ENCODE measurements around the gene CPNE2.

Gene CPNE2

DNA sequence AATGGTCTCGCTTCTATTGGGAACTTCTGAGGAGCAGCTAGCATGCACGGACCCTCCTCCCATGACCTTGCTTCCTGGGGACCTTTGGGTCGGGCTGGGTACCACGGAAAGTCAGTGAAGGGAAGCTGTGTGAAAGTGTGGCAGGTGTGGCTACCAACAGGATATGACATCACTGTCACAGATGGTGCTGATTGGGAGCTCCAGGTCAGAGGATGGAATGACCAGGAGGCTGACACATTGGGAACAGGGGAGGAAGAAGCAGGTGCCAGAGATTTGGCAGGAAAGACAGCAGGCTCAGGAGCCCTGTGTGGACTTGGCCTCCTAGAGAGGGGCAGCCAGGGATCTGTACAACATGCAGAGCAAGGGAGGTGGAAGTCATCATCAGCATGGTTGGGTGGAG lies 34.0 kb downstream of the CPNE2 start:
- H3K9me2 ChIP-seq (ENCODE audit: low read depth, low read length) = no peaks in the 10 kb centered on the region
- H3F3A ChIP-seq (ENCODE audit: insufficient read depth, low read length) = no peaks in the 10 kb centered on the region
- no peaks in the 10 kb centered on the region for H4K20me1 ChIP-seq (ENCODE audit: insufficient read depth, low read length)
- no peak overlapping the region for H3K4me2 ChIP-seq (ENCODE audit: low read length)
- no peaks in the 10 kb centered on the region for H3K79me2 ChIP-seq (ENCODE audit: insufficient read depth, low read length)
- no peak overlapping the region for H3K4me3 ChIP-seq (ENCODE audit: low read depth, low read length, poor library complexity, severe bottlenecking)
- no peak overlapping the region for H3K9ac ChIP-seq (ENCODE audit: low read length)
- H3K36me3 ChIP-seq (ENCODE audit: insufficient read depth, low read length) = no peaks in the 10 kb centered on the region
- no peak overlapping the region for H3K27ac ChIP-seq (ENCODE audit: low read depth, low read length, poor library complexity, severe bottlenecking)
- no peaks in the 10 kb centered on the region for H3K4me1 ChIP-seq (ENCODE audit: insufficient read depth, low read length, severe bottlenecking)
- TF ChIP-seq EZH2 (IDR thresholded peaks at IDR 0.05; ENCODE audit: borderline replicate concordance, low read length) = no peak
- TF ChIP-seq, protein P1, sequence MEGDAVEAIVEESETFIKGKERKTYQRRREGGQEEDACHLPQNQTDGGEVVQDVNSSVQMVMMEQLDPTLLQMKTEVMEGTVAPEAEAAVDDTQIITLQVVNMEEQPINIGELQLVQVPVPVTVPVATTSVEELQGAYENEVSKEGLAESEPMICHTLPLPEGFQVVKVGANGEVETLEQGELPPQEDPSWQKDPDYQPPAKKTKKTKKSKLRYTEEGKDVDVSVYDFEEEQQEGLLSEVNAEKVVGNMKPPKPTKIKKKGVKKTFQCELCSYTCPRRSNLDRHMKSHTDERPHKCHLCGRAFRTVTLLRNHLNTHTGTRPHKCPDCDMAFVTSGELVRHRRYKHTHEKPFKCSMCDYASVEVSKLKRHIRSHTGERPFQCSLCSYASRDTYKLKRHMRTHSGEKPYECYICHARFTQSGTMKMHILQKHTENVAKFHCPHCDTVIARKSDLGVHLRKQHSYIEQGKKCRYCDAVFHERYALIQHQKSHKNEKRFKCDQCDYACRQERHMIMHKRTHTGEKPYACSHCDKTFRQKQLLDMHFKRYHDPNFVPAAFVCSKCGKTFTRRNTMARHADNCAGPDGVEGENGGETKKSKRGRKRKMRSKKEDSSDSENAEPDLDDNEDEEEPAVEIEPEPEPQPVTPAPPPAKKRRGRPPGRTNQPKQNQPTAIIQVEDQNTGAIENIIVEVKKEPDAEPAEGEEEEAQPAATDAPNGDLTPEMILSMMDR (IDR thresholded peaks at IDR 0.05; ENCODE audit: low read length) = no peak
- no peak overlapping the region for H2AFZ ChIP-seq (ENCODE audit: low read length)
- no peaks in the 10 kb centered on the region for H3K9me3 ChIP-seq (ENCODE audit: low read length)
- no peaks in the 10 kb centered on the region for H3K27me3 ChIP-seq (ENCODE audit: insufficient read depth, low read length)

DNA sequence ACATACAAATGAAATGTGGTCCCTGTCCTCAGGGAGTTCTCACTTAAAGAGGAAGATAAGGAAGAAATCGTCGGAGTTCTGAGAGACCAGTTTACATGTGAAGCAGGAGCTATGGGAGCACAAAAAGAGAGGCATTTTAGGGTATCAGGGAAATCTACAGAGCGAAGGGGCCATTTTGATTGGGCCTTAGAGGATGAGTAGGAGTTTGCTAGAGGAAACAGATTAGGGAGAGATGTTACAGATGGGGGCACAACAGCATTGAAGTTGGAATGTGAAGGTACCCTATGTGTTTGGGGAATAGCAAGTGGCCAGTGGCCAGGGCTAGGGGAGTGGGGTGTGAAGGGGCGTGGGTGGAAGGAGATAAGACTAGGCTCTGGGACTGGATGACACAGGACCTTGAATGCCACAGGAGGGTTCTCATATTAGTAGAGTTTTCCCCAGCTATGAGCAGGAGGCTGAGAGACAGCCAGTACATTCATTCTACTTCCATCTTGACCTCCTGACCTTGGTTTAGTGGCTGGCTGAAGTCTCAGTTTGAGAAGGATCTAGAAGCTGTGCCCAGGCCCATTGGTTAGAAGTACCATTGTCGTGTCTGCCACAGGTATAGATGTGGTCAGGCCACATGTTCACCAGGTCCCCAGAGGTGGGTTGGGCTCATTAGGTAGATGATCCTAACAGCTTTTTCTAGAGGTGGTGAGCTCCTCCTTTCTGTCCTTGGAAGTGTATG lies 34.8 kb downstream of the CPNE2 start:
- TF ChIP-seq, protein P1 (IDR thresholded peaks at IDR 0.05; ENCODE audit: low read length) = no peak
- no peak for TF ChIP-seq EZH2 (IDR thresholded peaks at IDR 0.05; ENCODE audit: borderline replicate concordance, low read length)
- no peak overlapping the region for H2AFZ ChIP-seq (ENCODE audit: low read length)
- H3F3A ChIP-seq (ENCODE audit: insufficient read depth, low read length) = no peaks in the 10 kb centered on the region
- H3K9me2 ChIP-seq (ENCODE audit: low read depth, low read length) = no peaks in the 10 kb centered on the region
- no peaks in the 10 kb centered on the region for H4K20me1 ChIP-seq (ENCODE audit: insufficient read depth, low read length)
- no peaks in the 10 kb centered on the region for H3K27me3 ChIP-seq (ENCODE audit: insufficient read depth, low read length)
- no peak overlapping the region for H3K4me2 ChIP-seq (ENCODE audit: low read length)
- no peak overlapping the region for H3K9ac ChIP-seq (ENCODE audit: low read length)
- H3K36me3 ChIP-seq (ENCODE audit: insufficient read depth, low read length) = no peaks in the 10 kb centered on the region
- no peak overlapping the region for H3K4me3 ChIP-seq (ENCODE audit: low read depth, low read length, poor library complexity, severe bottlenecking)
- no peak overlapping the region for H3K27ac ChIP-seq (ENCODE audit: low read depth, low read length, poor library complexity, severe bottlenecking)
- H3K9me3 ChIP-seq (ENCODE audit: low read length) = no peaks in the 10 kb centered on the region
- no peaks in the 10 kb centered on the region for H3K79me2 ChIP-seq (ENCODE audit: insufficient read depth, low read length)
- H3K4me1 ChIP-seq (ENCODE audit: insufficient read depth, low read length, severe bottlenecking) = no peaks in the 10 kb centered on the region

GRCh38 chr16:57127836-57128235 lies 35.5 kb downstream of the CPNE2 start:
- H3K36me3 ChIP-seq (ENCODE audit: insufficient read depth, low read length) = no peaks in the 10 kb centered on the region
- H4K20me1 ChIP-seq (ENCODE audit: insufficient read depth, low read length) = no peaks in the 10 kb centered on the region

More at GRCh38 chr16:57127836-57128235, 35.5 kb downstream of the CPNE2 start:
- Histone ChIP-seq H3K9ac (ENCODE audit: low read length) (no peak overlapping the region), H3K27me3 (ENCODE audit: insufficient read depth, low read length) (no peaks in the 10 kb centered on the region), H2AFZ (ENCODE audit: low read length) (no peak overlapping the region), H3K4me3 (ENCODE audit: low read depth, low read length, poor library complexity, severe bottlenecking) (no peak overlapping the region), H3K27ac (ENCODE audit: low read depth, low read length, poor library complexity, severe bottlenecking) (no peak overlapping the region), H3K79me2 (ENCODE audit: insufficient read depth, low read length) (no peaks in the 10 kb centered on the region), H3K4me1 (ENCODE audit: insufficient read depth, low read length, severe bottlenecking) (no peaks in the 10 kb centered on the region), H3K4me2 (ENCODE audit: low read length) (no peak overlapping the region), H3K9me2 (ENCODE audit: low read depth, low read length) (no peaks in the 10 kb centered on the region), H3F3A (ENCODE audit: insufficient read depth, low read length) (no peaks in the 10 kb centered on the region), H3K9me3 (ENCODE audit: low read length) (no peaks in the 10 kb centered on the region)
- TF ChIP-seq, protein P1 (IDR thresholded peaks at IDR 0.05; ENCODE audit: low read length) = no peak
- no peak for TF ChIP-seq EZH2 (IDR thresholded peaks at IDR 0.05; ENCODE audit: borderline replicate concordance, low read length)

All from OCI-LY1 (cell line).